ENCODE data around the gene GABPA. TPM values are rescaled to one million over a fixed set of nuclear protein-coding genes. Genes with fewer than 3 reads are reported as not detected.
"Not testable (repeated sequence)": the region's sequence is repeated elsewhere in the genome, so short reads cannot be mapped to it uniquely, and the experiment has no call there.

Gene GABPA
- 10 to 100 TPM; 31.6 to 55.8 (median 45.4) TPM for polyA plus RNA-seq (ENCODE audit: insufficient read depth in 1 of 5, insufficient read length in 5 of 5, low replicate concordance in 1 of 5)
- long read RNA-seq, donor 1, full-length matches to known transcripts: 11 of 16 reads
- long read RNA-seq, donor 1, partial matches to known transcripts: 5 of 16 reads
- long read RNA-seq, donor 1, other reads (novel, unspliced or antisense): 0 of 16 reads
- long read RNA-seq, donor 2, full-length matches to known transcripts: 4 of 4 reads
- long read RNA-seq, donor 2, partial matches to known transcripts: 0 of 4 reads
- long read RNA-seq, donor 2, other reads (novel, unspliced or antisense): 0 of 4 reads
- long read RNA-seq, donor 3, full-length matches to known transcripts: 3 of 22 reads
- long read RNA-seq, donor 3, partial matches to known transcripts: 19 of 22 reads
- long read RNA-seq, donor 3, other reads (novel, unspliced or antisense): 0 of 22 reads
- long read RNA-seq, donor 4, full-length matches to known transcripts: 6 of 6 reads
- long read RNA-seq, donor 4, partial matches to known transcripts: 0 of 6 reads
- long read RNA-seq, donor 4, other reads (novel, unspliced or antisense): 0 of 6 reads
- long read RNA-seq, donor 5, full-length matches to known transcripts: 11 of 11 reads
- long read RNA-seq, donor 5, partial matches to known transcripts: 0 of 11 reads
- long read RNA-seq, donor 5, other reads (novel, unspliced or antisense): 0 of 11 reads
- long read RNA-seq, donor 6, full-length matches to known transcripts: 13 of 13 reads
- long read RNA-seq, donor 6, partial matches to known transcripts: 0 of 13 reads
- long read RNA-seq, donor 6, other reads (novel, unspliced or antisense): 0 of 13 reads
- long read RNA-seq, donor 7, full-length matches to known transcripts: 9 of 9 reads
- long read RNA-seq, donor 7, partial matches to known transcripts: 0 of 9 reads
- long read RNA-seq, donor 7, other reads (novel, unspliced or antisense): 0 of 9 reads
- long read RNA-seq, donor 8, full-length matches to known transcripts: 3 of 3 reads
- long read RNA-seq, donor 8, partial matches to known transcripts: 0 of 3 reads
- long read RNA-seq, donor 8, other reads (novel, unspliced or antisense): 0 of 3 reads

- DNase-seq: peak; percentile 96
Measured at GRCh38 chr21:25734904-25735645, at the start of gene GABPA, which contains the start of gene ATP5PF. Gene GABPA, plus strand, starts transcription at chr21:25734972. Its CDS starts 6,627 bp downstream, at chr21:25741599. Gene ATP5PF, minus strand, starts transcription at chr21:25734904. Its CDS starts 5,110 bp downstream, at chr21:25729794.

DNA sequence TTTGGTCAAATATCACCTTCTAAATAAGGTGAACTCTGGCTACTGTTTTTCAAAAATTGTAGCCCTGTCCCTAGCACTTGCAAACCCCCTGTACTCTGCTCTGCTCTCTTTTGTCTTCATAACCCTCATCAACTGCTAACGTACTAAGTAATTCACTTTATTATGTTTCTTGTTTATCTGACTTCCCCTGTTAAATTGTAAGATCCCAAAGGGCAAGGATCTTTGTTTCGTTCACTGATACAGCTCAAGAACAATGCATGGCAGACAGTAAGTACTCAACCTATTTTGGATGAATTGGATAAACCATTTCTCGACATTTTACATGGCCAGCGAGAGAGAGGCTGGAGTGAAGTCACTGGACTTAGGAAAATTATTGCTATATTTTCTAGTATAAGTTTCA, 47.0 kb upstream of the GABPA start:
- no peak for DNase-seq

DNA sequence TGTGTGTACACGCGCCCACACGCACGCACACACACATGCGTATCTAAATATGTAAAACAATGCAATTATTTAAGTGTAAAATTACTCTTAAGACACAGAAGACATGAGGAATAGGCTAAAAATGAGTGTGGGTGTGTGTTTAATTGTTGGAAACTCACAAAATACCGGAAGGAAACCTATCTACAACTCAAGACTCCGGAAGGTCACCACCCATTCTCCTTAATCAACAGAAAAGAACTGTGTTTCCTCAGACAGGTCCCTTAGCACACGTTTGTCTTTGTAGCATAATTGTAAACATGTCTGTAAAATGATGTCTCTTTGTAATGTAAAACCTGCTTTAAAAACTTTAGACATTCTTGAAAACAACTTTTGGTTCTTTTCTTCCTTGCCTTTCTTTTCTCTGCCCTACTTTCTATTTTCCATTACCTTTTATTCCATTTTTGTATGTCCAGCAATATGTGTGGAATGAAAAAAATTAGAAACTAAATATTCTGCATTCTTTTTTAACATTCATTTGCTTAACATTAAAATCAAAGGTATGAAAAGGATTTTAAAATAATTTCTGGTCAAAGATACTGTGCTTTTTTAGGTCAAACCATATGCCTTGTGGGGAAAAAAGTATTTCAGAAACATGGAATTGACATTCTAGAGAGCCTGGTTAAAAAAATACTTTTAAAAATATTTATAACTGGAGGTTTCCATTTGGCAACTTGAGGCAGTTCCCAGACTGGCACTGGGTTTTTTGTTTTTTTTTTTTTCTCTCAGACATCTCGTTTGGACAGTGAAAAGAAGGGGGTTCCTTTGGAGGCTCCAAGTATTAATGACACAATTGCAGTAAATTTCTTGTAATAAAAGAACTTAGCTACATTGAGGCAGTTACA, 46.3 kb upstream of the GABPA start:
- peak; percentile 2 to 14 for DNase-seq

DNA sequence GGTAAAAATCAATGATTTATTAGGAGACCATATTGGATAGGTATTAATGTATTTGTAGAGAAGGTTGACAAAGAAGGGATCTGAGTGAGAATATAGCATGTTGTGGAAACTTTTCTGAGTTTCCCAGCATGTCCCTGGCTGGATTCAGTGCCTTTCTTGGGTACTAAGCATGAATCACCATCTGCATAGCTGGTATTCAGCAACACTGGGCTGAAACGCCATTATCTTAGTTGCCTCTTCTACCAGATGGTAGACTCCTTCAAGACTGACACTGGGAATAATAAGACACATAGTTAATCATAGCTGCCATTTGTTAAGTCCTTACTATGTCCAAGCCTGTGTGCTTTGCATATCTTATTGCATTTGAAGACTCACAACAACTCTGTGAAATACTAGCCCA, 45.5 kb upstream of the GABPA start:
- no peak for DNase-seq

- DNase-seq: no peak
Measured at GRCh38 chr21:25691976-25692375, 42.8 kb upstream of the GABPA start.

DNA sequence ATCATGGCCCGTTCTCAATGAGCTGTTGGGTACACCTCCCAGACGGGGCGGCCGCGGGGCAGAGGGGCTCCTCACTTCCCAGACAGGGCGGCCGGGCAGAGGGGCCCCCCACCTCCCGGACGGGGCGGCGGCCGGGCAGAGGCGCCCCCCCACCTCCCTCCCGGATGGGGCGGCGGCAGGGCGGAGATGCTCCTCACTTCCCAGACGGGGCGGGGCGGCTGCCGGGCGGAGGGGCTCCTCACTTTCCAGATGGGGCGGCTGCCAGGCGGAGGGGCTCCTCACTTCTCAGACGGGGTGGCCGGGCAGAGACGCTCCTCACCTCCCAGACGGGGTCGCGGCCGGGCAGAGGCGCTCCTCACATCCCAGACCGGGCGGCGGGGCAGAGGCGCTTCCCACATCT, 39.3 kb upstream of the GABPA start:
- DNase-seq: not testable (repeated sequence)

DNA sequence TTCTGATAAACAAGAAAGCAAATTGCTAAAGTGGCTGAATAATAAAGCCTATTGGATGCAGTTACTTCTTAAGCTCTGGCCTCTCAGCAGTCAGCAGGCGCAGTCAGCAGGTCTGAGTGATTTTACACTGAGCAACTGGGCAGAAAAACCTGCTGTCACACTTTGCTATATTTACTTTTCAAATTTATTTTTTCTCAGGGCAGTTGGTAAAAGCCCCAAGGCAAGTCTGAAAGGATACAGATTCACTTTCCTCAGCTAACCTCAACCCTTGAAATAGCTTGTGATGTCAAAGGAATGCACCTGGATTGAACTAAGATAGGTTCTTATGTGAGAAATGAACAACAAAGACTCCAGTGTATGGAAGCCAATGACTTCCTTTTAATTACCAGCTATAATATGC, 34.0 kb upstream of the GABPA start:
- no peak for DNase-seq

GRCh38 chr21:25701529-25701928, 33.2 kb upstream of the GABPA start:
- no peak for DNase-seq

DNA sequence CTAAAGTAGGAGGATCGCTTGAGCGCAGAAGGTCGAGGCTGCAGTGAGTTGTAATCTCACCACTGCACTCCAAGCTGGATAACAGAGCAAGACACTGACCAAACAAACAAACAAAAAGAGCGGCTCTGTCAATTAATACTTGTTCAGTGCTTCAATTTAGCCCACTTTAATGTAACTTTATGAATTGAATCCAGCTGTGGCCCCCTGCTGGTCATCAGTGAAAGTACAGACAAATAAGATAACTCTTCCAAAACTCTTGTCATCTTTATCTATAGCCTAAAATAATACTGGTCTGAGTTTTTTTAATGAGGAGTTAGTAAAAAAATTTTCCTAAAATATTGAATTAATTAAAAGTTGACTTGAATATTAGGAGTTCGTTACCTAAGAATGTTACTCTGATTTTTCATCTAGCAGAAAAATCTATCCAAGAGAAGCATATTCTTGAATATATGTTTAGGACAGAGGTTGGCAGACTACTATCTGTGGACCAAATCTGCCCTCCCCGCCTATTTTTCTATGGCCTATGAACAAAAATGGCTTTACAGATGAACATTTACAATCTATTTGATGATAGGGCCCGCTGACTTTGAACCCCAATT, 26.2 kb upstream of the GABPA start:
- peak; percentile 25 to 26 for DNase-seq

- no peak for DNase-seq
Measured at GRCh38 chr21:25709684-25710265, 25.0 kb upstream of the GABPA start.

DNA sequence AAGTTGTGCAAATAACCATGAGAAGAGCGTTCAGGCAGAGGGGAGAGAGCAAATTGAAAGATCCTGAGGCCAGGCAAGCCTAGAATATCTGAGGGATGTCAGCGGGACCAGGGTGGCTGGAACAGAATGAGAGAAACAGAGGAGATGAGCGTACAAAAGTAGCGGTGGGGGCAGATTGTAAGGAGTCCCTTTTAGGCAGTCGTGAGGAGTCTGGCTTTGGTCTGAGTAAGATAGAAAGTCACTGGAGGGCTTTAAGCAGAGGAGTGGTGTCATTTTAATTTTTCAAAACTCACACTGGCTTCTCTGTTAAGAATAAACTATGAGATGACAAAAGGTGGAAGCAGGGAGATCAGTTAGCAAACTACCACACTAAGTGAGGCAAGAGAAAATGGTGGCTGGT, 24.2 kb upstream of the GABPA start:
- DNase-seq: no peak

DNA sequence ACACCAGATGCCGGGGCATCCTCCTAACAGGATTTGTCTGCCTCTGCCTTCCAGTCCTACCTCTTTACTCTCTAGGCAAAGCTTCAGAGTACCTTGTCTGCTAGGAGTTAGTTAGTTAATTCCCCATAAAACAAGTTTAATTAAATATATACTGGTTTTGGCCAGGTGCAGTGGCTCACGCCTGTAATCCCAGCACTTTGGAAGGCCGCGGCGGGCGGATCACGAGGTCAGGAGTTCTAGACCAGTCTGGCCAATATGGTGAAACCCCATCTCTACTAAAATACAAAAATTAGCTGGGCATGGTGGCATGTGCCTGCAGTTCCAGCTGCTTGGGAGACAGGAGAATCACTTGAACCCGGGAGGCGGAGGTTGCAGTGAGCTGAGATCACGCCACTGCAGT, 20.7 kb upstream of the GABPA start:
- DNase-seq: not testable (repeated sequence)

DNA sequence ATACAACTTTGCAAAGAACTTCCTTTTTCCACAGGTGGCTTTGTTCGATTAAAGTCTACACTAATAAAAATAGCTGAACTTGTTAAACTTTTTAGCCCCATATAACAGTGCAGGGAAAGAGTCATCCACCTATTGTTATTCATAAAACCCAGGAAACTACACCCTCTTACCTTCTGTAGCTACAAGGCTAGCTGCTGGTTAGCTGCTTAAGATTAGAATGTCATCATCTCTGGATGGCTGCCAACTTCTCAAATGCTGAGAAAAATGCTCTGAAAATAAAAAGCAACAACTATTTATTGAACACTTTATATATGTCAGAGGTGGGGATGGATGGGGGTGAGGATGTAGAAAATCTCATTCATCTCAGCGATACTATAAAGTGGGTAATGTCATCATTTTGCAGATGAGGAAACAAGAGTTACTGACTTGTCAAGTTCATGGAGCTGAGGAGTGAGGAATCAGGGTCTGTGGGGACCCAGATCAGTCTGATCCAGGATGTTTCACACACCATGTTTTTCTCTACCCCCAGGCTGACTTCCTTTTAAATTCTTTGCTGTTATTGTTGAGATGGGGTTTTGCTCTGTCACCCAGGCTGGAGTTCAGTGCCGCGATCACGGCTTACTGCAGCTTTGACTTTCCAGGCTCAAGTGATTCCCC, 17.2 kb upstream of the GABPA start:
- no peak for DNase-seq

DNA sequence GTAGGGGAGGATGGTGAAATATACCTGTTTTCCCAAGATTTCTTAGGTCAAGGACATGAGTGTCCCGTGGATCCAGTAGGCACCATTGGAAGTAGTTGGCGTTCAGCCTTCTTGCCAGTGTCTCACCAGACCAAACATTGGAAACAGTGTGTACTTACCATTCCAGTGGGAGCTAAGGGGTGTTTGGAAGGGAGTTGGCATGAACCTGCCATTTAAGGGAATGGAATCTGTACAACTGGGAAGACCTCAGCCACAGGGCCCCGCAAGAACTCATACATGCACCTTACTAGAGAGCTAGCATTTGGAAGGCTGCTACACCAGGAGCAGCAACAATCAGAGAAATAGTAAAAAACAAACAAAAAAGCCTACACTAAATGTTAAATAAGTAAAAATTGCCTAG, 12.8 kb upstream of the GABPA start:
- no peak for DNase-seq

- no peak for DNase-seq
Measured at GRCh38 chr21:25722631-25723030, 12.1 kb upstream of the GABPA start.

DNA sequence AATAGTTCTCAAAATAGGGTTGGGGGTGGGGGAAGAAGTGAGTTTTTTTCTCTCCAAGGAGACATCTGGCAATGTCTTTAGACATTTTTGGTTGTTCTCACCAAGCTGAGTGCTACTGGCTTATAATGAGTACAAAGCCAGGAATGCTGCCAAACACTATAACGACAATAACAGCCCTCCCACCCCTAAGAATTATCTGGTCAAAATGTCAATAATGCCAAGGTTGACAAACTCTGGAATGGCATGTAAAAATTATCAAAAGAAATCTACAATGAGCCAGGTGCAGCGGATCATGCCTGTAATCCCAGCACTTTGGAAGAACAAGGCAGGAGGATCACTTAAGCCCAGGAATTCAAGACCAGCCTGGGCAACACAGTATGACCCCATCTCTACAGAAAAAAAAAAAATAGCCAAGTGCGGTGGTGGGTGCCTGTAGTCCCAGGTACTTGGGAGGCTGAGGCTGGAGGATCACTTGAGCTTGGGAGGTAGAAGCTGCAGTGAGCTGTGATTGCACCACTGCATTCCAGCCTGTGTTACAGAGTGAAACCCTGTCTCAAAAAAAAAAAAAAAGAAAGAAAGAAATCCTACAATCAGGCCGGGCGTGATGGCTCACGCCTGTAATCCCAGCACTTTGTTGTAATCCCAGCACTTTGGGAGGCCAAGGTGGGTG, 2.5 kb upstream of the GABPA start:
- no peak for DNase-seq

DNA sequence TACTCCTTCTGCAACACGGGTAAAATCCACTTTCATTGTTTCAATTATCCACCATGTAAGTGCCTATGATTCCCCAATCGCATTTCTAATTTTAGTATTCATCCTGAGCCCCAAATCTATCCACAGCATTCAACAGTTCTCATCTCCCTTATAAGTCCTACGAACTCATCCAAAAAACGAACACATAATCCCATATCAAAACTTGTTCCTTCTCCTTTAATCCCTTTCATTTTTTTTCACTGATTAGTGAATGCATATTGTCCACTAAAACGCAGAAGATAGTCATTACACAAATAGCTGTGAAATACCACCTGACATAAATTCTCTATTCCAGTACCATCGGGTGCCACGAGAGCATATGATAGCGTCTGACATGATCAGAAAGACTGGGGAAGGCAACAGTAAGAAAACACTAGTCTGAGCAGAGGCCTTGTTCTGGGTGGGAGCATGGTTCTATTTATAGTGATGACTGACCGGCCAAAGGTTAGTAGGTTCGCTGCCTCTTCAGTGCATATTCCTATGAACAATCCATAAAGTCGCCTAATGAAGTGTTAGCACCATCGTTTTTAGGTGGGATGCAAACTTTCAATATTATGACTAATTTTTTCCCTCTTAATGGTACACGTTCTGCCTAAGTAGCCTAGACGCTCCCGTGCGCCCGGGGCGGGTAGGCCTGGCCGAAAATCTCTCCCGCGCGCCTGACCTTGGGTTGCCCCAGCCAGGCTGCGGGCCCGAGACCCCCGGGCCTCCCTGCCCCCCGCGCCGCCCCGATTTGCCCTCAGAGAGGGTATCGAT, 716 bp upstream of the GABPA start:
- peak; percentile 4 to 9 for DNase-seq

DNA sequence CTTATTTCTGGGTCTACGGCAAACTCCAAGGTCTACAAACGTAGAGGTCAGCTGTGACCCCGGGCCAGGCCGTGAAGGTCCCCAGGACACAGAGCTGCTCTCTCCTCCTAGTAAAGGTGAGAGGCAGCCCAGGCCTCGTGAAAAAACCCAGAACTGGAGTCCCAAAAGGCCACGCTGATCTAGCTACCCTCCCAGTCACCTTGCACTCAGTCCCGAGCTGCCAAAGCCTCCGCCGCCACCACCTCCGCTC, 193 bp upstream of the GABPA start:
- no peak for DNase-seq
